AG09309 (cell line): ENCODE measurements around the gene HDHD5.

ENCODE experiments used
- DNase-seq: peaks from one replicate; pipeline ENCODE4 v3.0.0-alpha.2; 2010; ENCODE audit warnings: low read depth
- H3K4me3 ChIP-seq: 2 replicates; pipeline ENCODE4 v1.5.1; 2011; ENCODE audit warnings: mild to moderate bottlenecking, low read depth, low read length, moderate library complexity; ENCODE audit not compliant: control insufficient read depth
- TF ChIP-seq, protein P1 (sequence below): IDR thresholded peaks from 2 replicates; pipeline ENCODE4 v1.5.1; 2011; ENCODE audit warnings: mild to moderate bottlenecking, low read depth, low read length, inconsistent platforms; ENCODE audit not compliant: insufficient read depth, control insufficient read depth; ENCODE audit errors: missing control alignments

Gene HDHD5

GRCh38 chr22:17117890-17118289, 41.2 kb downstream of the HDHD5 start:
- no peak overlapping the region for H3K4me3 ChIP-seq
- TF ChIP-seq, protein P1, sequence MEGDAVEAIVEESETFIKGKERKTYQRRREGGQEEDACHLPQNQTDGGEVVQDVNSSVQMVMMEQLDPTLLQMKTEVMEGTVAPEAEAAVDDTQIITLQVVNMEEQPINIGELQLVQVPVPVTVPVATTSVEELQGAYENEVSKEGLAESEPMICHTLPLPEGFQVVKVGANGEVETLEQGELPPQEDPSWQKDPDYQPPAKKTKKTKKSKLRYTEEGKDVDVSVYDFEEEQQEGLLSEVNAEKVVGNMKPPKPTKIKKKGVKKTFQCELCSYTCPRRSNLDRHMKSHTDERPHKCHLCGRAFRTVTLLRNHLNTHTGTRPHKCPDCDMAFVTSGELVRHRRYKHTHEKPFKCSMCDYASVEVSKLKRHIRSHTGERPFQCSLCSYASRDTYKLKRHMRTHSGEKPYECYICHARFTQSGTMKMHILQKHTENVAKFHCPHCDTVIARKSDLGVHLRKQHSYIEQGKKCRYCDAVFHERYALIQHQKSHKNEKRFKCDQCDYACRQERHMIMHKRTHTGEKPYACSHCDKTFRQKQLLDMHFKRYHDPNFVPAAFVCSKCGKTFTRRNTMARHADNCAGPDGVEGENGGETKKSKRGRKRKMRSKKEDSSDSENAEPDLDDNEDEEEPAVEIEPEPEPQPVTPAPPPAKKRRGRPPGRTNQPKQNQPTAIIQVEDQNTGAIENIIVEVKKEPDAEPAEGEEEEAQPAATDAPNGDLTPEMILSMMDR = no peak
- DNase-seq = no peak

DNA sequence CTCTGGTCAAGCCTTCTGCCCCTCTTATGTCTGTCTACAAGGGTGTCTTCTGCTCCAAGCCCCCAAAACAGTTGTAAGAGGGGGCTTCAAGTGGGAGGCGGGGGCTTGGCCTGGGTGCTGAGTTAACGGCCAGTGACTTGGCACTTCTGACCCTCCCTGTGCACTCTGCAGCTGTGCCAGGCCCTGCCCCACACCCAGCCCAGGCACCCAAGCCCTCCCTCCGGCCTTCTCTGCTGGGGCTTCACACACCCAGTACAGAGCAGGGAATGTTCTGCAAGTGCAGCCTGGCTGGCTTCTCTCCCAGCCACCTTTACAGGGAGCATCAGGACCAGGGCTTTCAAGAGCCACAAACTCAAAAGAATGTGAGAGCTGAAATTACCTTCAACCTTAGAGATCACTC, 41.7 kb downstream of the HDHD5 start:
- TF ChIP-seq, protein P1 = no peak
- H3K4me3 ChIP-seq = no peak overlapping the region
- no peak for DNase-seq

DNA sequence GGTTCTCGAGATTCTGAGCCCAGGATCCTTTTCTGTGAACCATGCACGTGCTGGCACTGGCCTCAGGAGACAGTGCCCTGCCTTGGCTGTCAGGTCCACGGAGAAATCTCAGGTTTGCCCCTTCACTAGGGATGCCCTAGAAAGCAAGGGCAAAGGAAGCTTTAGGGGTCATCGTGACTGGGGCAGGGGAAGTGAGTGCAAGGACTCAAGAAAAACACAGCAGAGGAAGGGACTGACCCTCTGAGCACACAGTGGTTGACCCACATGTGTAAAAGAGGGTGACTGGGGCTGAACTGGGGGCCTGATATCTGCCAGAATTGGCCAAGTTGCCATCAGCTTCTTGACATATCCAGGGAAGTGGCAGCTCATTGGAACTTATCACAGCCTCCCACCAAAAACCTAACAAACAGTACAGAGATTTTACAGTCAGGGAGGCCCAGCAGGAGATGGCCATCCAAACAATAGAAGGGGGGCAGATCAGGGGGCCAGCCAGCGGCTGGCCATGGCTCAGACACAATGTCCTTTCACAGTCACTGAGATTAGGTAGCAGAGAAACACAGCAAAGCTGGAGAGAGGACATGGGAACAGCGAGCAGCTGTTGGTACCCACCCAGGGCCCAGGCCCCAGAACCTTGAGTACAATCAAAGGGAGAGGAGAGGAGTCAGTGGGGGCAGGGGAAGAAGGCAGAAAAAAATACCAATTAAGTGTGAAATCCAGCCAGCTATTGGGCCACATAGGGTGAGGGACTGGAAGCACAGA, 42.3 kb downstream of the HDHD5 start:
- no peak overlapping the region for H3K4me3 ChIP-seq
- DNase-seq = no peak
- TF ChIP-seq, protein P1 = no peak

DNA sequence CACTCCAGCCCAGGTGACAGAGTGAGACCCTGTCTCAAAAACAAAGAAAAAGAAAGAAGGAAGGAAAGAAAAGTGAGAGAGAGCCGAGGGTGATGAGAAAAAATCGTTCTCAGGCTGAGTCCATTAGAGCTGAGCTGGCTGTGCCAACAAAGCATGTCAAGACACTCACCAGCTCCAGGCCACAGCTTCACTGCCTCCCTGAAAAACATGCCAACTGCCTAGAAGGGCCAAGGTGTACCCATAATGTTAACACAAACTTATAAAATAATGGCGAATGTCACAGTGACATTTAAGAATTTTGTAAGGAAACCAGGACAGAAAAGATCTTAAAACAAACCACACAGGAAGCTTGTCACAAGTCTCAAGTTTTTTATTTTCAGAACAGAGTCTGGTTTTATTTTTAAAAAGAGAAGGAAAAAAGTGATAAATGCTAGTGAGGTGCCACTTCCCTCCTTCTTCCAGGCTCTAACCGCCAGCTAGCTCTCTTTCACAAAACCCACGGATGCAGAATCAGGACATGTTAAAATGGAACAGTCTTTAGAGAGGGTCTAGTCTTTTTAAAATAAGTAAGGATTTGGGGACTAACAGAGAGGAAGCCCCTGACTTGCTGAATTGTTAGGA, 43.0 kb downstream of the HDHD5 start:
- TF ChIP-seq, protein P1 = no peak
- no peak overlapping the region for H3K4me3 ChIP-seq
- no peak for DNase-seq

DNA sequence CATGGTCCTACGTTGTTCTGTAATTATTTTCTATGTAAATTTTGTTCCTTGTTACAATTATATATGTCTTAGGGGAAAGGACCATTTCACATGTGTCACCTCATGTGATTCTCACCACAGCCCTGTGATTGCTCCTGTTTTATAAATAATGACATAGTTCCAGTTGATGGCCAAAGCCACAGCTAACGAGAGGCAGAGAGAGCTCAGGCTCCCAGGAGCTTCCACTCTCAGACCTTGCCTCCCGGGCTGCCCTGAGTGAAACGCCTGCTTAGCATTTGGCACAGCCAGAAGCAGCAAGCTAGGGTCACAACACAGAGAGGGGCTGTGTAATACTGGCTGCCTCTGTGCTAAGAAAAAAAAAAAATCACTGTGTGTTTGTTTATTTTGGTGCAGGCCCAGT, 43.8 kb downstream of the HDHD5 start:
- no peak for DNase-seq
- no peak overlapping the region for H3K4me3 ChIP-seq

DNA sequence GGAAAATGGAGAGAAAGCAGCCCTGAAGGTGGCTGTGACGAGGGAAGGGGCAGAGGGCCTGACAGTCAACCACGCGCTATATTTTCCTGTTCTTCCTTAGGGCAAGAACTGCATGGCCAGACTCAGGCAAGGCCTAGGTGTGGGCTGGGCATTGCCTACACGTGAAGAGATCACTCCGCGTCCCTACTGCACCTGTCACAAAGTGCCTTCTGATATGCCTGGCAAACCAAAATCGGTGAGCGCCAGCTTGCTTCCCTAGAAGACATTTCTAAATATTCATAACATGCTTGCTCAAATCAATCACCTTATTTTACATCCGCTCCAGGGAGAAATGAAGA, 44.2 kb downstream of the HDHD5 start:
- no peak for DNase-seq

More for the DNA sequence above, 43.8 kb downstream of the HDHD5 start:
- TF ChIP-seq, protein P1 = no peak

More for the DNA sequence above, 44.2 kb downstream of the HDHD5 start:
- TF ChIP-seq, protein P1 = no peak
- H3K4me3 ChIP-seq = no peak overlapping the region
